Measurements from ENCODE around the gene ASXL2.

GRCh38 chr2:25829377-25829704, 48.9 kb downstream of the ASXL2 start:
- TF ChIP-seq CTCF (IDR thresholded peaks at IDR 0.05) (no peak), EP300 (IDR thresholded peaks at IDR 0.05) (no peak)

Data from suprapubic skin (tissue), 3 donors.